ENCODE measurements around the gene RNF187. TPM values are rescaled to one million over a fixed set of nuclear protein-coding genes. Genes with fewer than 3 reads are reported as not detected.
A peak's percentile ranks its signal among the peaks of the same experiment; 100 is the strongest.

RNF187 gene
- polyA plus RNA-seq, 4 donors: 25.5 to 46.1 (median 36.7) TPM

DNA sequence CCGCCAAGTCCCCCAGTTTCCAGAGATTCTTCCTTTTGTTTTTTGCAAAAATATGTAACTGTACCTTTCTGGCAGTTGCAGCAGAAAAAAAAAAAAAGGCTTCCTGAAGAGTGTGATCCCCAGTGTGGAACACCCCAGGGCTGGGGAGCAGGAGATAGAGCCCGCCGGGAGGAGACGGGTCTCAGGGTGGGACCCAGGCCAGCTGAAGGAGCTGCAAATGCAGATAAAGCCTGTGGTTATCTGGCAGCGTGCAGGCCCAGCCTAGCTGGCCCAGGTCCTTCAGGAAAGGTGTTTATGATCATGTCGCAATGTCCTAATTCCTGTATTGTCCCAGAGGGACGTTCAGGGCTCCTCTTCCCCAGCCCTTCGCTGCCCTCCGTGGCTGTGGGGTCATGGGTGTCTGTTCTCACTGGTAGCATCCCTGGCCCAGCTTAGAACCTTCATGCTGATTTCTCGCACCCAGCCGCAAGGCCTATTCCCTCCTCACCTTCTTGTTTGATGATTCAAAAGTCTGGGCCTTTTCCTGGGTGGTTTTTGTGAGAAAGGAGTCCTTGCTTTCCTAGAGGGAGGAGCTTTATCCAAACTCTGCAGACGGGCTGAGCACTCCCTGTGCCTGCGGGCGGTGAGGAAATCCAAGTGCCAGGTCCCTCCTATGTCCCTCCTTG, 26.2 kb downstream of the RNF187 start:
- peaks cover 0 to 13% (median 5%) of the 10 kb centered on the region in 3 donors for H3K27me3 ChIP-seq (ENCODE audit: control insufficient read depth in 3 of 3, insufficient read depth in 3 of 3, low read length in 3 of 3)
- no peak for DNase-seq
- peaks cover 0 to 4% of the 10 kb centered on the region in 2 donors for H3K9me3 ChIP-seq (ENCODE audit: control insufficient read depth in 2 of 2, insufficient read depth in 1 of 2, low read depth in 1 of 2, low read length in 1 of 2)
- H3K36me3 ChIP-seq (ENCODE audit: control insufficient read depth in 3 of 3, insufficient read depth in 2 of 3, low read depth in 1 of 3, low read length in 3 of 3): no peaks in the 10 kb centered on the region
- FAIRE-seq: no peak
- no peaks in the 10 kb centered on the region for H3K4me1 ChIP-seq (ENCODE audit: control insufficient read depth in 3 of 3, insufficient read depth in 2 of 3, low read depth in 1 of 3, low read length in 2 of 3)
- H3K4me3 ChIP-seq (ENCODE audit: low read depth in 1 of 3, low read length in 3 of 3): no peak overlapping the region
- 35 to 48% (median 41%) methylated on average over 14 of the region's 14 CpGs for whole genome bisulfite sequencing, 3 donors
- no peak overlapping the region for H3K27ac ChIP-seq (ENCODE audit: low read depth in 1 of 3, low read length in 2 of 3)

DNA sequence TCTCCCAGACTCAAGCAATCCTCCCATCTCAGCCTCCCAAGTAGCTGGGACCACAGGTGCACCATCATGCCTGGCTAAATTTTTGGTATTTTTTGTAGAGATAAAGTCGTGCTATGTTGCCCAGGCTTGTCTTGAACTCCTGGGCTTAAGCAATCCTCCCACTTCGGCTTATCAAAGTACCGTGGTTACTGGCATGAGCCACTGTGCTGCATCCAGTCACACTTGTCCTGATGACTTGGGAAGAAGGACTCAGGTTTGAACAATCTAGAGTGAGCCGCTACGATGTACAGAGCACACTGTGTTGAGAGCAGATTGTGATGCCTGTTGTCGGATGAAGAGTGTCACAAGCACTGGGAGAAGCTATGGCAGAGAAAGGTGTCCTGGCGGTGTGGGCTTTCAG, 27.2 kb downstream of the RNF187 start:
- WGBS, 3 donors: 68 to 79% (median 69%) methylated on average over 7 of the region's 7 CpGs
- H3K27me3 ChIP-seq (ENCODE audit: control insufficient read depth in 3 of 3, insufficient read depth in 3 of 3, low read length in 3 of 3): peaks cover 0 to 13% (median 4%) of the 10 kb centered on the region in 3 donors
- H3K4me1 ChIP-seq (ENCODE audit: control insufficient read depth in 3 of 3, insufficient read depth in 2 of 3, low read depth in 1 of 3, low read length in 2 of 3): no peaks in the 10 kb centered on the region
- no peak overlapping the region for H3K4me3 ChIP-seq (ENCODE audit: low read depth in 1 of 3, low read length in 3 of 3)
- no peaks in the 10 kb centered on the region for H3K9me3 ChIP-seq (ENCODE audit: control insufficient read depth in 2 of 2, insufficient read depth in 1 of 2, low read depth in 1 of 2, low read length in 1 of 2)
- DNase-seq (no peak), FAIRE-seq (no peak)
- no peak overlapping the region for H3K27ac ChIP-seq (ENCODE audit: low read depth in 1 of 3, low read length in 2 of 3)
- no peaks in the 10 kb centered on the region for H3K36me3 ChIP-seq (ENCODE audit: control insufficient read depth in 3 of 3, insufficient read depth in 2 of 3, low read depth in 1 of 3, low read length in 3 of 3)

DNA sequence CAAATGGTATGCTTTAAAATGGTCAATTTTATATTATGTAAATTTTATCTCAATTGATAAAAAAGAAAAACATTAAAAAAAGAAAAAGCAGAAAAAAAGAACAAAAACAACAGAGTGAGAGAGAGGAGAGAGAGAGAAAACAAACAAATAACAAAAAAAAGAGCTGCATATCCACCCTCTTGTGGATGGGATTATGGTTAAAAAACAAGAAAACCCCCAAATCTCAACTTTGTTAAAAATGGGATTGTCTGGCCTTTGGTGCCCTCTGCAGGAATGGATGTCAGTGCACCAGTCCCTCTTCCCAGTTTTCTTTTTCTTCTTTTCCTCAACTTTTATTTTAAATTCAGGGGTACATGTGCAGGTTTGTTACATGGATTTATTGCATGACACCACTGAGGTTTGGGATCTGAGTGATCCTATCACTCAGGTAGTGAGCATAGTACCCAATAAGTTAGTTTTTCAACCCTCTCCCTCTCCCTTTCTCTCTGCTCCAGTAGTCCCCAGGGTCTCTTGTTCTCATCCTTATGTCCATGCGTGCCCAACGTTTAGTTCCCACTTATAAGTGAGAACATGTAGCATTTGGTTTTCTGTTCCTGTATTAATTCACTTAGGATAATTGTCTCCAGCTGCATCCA, 28.1 kb downstream of the RNF187 start:
- Histone ChIP-seq H3K9me3 (ENCODE audit: control insufficient read depth in 2 of 2, insufficient read depth in 1 of 2, low read depth in 1 of 2, low read length in 1 of 2) (no peaks in the 10 kb centered on the region), H3K27ac (ENCODE audit: low read depth in 1 of 3, low read length in 2 of 3) (no peak overlapping the region), H3K4me1 (ENCODE audit: control insufficient read depth in 3 of 3, insufficient read depth in 2 of 3, low read depth in 1 of 3, low read length in 2 of 3) (no peaks in the 10 kb centered on the region), H3K27me3 (ENCODE audit: control insufficient read depth in 3 of 3, insufficient read depth in 3 of 3, low read length in 3 of 3) (peaks cover 0 to 17% (median 4%) of the 10 kb centered on the region in 3 donors), H3K36me3 (ENCODE audit: control insufficient read depth in 3 of 3, insufficient read depth in 2 of 3, low read depth in 1 of 3, low read length in 3 of 3) (no peaks in the 10 kb centered on the region), H3K4me3 (ENCODE audit: low read depth in 1 of 3, low read length in 3 of 3) (no peak overlapping the region)
- 27 to 44% (median 37%) methylated on average over 2 of the region's 2 CpGs for WGBS, 3 donors
- peak in 1 of 2 donors; percentile 36 for DNase-seq
- FAIRE-seq: no peak

DNA sequence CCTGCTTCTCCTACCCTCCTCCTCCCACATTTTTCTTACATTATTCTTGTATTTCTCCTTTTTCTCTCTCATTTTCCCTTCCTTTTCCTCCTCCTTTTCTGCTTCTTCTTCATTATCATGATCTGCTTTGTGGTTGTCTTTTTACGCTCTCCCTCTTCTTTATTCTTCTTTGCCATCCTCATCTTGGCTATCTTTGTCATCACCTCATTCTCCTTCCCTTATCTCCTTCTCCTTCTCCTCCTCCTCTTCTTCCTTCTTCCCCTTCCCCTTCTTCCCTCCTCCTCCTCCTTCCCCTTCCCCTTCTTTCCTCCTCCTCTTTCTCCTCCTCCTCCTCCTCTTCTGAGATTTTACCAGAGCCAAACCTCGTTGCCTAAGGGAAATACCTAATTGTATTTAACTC, 30.5 kb downstream of the RNF187 start:
- no peaks in the 10 kb centered on the region for H3K36me3 ChIP-seq (ENCODE audit: control insufficient read depth in 3 of 3, insufficient read depth in 2 of 3, low read depth in 1 of 3, low read length in 3 of 3)
- H3K9me3 ChIP-seq (ENCODE audit: control insufficient read depth in 2 of 2, insufficient read depth in 1 of 2, low read depth in 1 of 2, low read length in 1 of 2): no peaks in the 10 kb centered on the region
- WGBS, 3 donors: 44 to 49% (median 46%) methylated on average over 2 of the region's 2 CpGs
- H3K27me3 ChIP-seq (ENCODE audit: control insufficient read depth in 3 of 3, insufficient read depth in 3 of 3, low read length in 3 of 3): peaks cover 0 to 17% (median 4%) of the 10 kb centered on the region in 3 donors
- H3K4me3 ChIP-seq (ENCODE audit: low read depth in 1 of 3, low read length in 3 of 3): no peak overlapping the region
- no peak for FAIRE-seq
- no peaks in the 10 kb centered on the region for H3K4me1 ChIP-seq (ENCODE audit: control insufficient read depth in 3 of 3, insufficient read depth in 2 of 3, low read depth in 1 of 3, low read length in 2 of 3)
- H3K27ac ChIP-seq (ENCODE audit: low read depth in 1 of 3, low read length in 2 of 3): no peak overlapping the region
- no peak for DNase-seq

DNA sequence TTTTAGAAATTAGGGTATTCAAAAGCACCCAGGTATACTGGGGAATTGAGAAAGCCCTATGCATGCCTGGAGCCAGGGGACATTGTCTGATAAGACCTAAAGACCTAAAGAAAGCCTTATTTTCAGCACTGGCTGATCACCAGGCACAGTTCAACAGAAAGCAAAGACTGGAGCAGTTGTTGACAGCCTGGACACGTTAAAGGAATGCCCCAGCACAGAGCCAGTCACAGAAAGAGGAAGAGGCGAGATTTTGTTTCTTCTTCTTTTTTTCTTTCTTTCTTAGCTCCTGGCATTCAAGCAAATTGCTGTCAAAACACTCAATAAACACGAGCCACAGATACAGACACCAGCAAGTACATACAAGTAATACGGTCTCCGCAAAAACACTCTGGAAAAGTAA, 40.4 kb downstream of the RNF187 start:
- no peaks in the 10 kb centered on the region for H3K27me3 ChIP-seq (ENCODE audit: control insufficient read depth in 3 of 3, insufficient read depth in 3 of 3, low read length in 3 of 3)
- H3K36me3 ChIP-seq (ENCODE audit: control insufficient read depth in 3 of 3, insufficient read depth in 2 of 3, low read depth in 1 of 3, low read length in 3 of 3): no peaks in the 10 kb centered on the region
- H3K4me3 ChIP-seq (ENCODE audit: low read depth in 1 of 3, low read length in 3 of 3): no peak overlapping the region
- FAIRE-seq: no peak
- H3K9me3 ChIP-seq (ENCODE audit: control insufficient read depth in 2 of 2, insufficient read depth in 1 of 2, low read depth in 1 of 2, low read length in 1 of 2): no peaks in the 10 kb centered on the region
- no peaks in the 10 kb centered on the region for H3K4me1 ChIP-seq (ENCODE audit: control insufficient read depth in 3 of 3, insufficient read depth in 2 of 3, low read depth in 1 of 3, low read length in 2 of 3)
- WGBS, 3 donors: 43 to 50% (median 46%) methylated on average over 5 of the region's 5 CpGs
- DNase-seq: no peak
- no peak overlapping the region for H3K27ac ChIP-seq (ENCODE audit: low read depth in 1 of 3, low read length in 2 of 3)

DNA sequence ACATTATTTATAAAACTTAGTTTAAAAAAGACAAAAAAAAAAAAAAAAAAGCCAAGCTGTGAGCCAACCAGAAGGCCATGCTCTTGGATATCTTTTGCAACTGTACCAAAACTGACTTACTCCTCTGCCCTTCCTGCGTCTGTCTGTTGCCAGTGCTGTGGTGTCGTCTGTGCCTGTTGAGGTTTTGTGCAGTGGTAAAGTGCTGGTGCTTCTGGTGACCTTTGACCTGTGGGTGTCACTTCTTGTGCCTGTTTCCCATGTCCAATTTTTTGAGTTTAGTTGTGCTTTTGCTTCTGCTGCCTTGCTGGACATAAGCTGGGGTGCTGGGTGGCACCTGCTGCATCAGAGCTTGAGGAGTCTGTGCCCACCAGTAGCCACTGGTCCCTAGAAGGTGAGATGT, 41.4 kb downstream of the RNF187 start:
- DNase-seq: no peak
- Histone ChIP-seq H3K9me3 (ENCODE audit: control insufficient read depth in 2 of 2, insufficient read depth in 1 of 2, low read depth in 1 of 2, low read length in 1 of 2) (no peaks in the 10 kb centered on the region), H3K4me1 (ENCODE audit: control insufficient read depth in 3 of 3, insufficient read depth in 2 of 3, low read depth in 1 of 3, low read length in 2 of 3) (no peaks in the 10 kb centered on the region), H3K27me3 (ENCODE audit: control insufficient read depth in 3 of 3, insufficient read depth in 3 of 3, low read length in 3 of 3) (no peaks in the 10 kb centered on the region), H3K4me3 (ENCODE audit: low read depth in 1 of 3, low read length in 3 of 3) (no peak overlapping the region), H3K27ac (ENCODE audit: low read depth in 1 of 3, low read length in 2 of 3) (no peak overlapping the region), H3K36me3 (ENCODE audit: control insufficient read depth in 3 of 3, insufficient read depth in 2 of 3, low read depth in 1 of 3, low read length in 3 of 3) (no peaks in the 10 kb centered on the region)
- FAIRE-seq: no peak
- WGBS, 3 donors: 47 to 60% (median 58%) methylated on average over 2 of the region's 2 CpGs

DNA sequence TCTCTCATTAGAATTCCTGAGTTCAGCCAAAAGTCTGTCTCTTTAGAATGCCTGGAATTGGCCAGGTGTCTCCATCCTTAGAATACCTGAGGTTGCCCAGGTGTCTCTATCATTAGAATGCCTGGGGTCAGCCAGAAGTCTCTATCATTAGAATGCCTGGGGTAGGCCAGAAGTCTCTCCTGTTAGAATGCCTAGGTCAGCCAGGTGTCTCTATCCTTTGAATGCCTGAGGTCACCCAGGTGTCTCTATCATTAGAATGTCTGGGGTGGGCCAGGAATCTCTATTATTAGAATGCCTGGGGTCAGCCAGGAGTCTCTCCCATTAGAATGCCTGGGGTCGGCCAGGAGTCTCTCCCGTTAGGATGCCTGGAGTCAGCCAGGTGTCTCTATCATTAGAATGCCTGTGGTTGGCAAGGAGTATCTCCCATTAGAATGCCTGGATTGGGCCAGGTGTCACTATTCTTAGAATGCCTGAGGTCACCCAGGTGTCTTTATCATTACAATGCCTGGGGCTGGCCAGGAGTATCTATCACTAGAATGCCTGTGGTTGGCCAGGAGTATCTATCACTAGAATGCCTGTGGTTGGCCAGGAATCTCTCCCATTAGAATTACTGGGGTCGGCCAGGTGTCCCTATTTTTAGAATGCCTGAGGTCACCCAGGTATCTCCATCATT, 43.0 kb downstream of the RNF187 start:
- WGBS, 3 donors: 65 to 74% (median 67%) methylated on average over 3 of the region's 3 CpGs
- Histone ChIP-seq H3K9me3 (ENCODE audit: control insufficient read depth in 2 of 2, insufficient read depth in 1 of 2, low read depth in 1 of 2, low read length in 1 of 2) (no peaks in the 10 kb centered on the region), H3K27me3 (ENCODE audit: control insufficient read depth in 3 of 3, insufficient read depth in 3 of 3, low read length in 3 of 3) (no peaks in the 10 kb centered on the region), H3K4me1 (ENCODE audit: control insufficient read depth in 3 of 3, insufficient read depth in 2 of 3, low read depth in 1 of 3, low read length in 2 of 3) (no peaks in the 10 kb centered on the region), H3K4me3 (ENCODE audit: low read depth in 1 of 3, low read length in 3 of 3) (no peak overlapping the region), H3K27ac (ENCODE audit: low read depth in 1 of 3, low read length in 2 of 3) (no peak overlapping the region), H3K36me3 (ENCODE audit: control insufficient read depth in 3 of 3, insufficient read depth in 2 of 3, low read depth in 1 of 3, low read length in 3 of 3) (no peaks in the 10 kb centered on the region)
- no peak for FAIRE-seq
- DNase-seq: no peak

DNA sequence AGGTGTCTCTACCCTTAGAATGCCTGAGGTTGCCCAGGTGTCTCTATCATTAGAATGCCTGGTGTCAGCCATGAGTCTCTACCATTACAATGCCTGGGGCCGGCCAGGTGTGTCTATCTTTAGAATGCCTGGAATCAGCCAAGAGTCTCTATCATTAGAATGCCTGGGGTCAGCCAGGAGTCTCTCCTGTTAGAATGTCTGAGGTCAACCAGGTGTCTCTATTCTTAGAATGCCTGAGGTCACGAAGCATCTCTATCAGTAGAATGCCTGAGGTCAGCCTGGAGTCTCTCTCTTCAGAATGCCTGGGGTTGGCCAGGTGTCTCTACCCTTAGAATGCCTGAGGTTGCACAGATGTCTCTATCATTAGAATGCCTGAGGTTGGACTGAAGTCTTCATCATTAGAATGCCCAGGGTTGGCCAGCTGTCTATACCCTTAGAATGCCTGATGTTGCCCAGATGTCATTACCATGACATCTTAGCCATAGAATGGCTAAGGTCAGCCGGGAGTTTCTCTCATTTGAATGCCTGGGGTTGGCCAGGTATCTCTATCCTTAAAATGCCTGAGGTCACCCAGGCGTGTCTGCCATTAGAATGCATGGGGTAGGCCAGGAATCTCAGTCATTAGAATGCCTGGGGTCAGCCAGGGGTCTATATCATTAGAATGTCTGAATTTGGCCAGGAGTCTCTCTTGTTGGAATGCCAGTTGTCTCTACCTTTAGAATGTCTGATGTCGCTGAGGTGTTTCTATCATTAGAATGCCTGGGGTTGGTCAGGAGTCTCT, 44.0 kb downstream of the RNF187 start:
- no peak for FAIRE-seq
- Histone ChIP-seq H3K4me1 (ENCODE audit: control insufficient read depth in 3 of 3, insufficient read depth in 2 of 3, low read depth in 1 of 3, low read length in 2 of 3) (no peaks in the 10 kb centered on the region), H3K36me3 (ENCODE audit: control insufficient read depth in 3 of 3, insufficient read depth in 2 of 3, low read depth in 1 of 3, low read length in 3 of 3) (no peaks in the 10 kb centered on the region), H3K4me3 (ENCODE audit: low read depth in 1 of 3, low read length in 3 of 3) (no peak overlapping the region), H3K27ac (ENCODE audit: low read depth in 1 of 3, low read length in 2 of 3) (no peak overlapping the region), H3K9me3 (ENCODE audit: control insufficient read depth in 2 of 2, insufficient read depth in 1 of 2, low read depth in 1 of 2, low read length in 1 of 2) (peaks cover 0 to 7% of the 10 kb centered on the region in 2 donors), H3K27me3 (ENCODE audit: control insufficient read depth in 3 of 3, insufficient read depth in 3 of 3, low read length in 3 of 3) (no peaks in the 10 kb centered on the region)
- DNase-seq: no peak
- 58 to 66% (median 61%) methylated on average over 5 of the region's 5 CpGs for WGBS, 3 donors
